DMS114 treated with DMSO at 0.1 percent for 48 hours (cell line): Measurements from ENCODE around the gene SLC24A3.

Experiments
- DNase-seq: peaks from one replicate; lab custom pipeline; 2025; ENCODE audit not compliant: unreplicated experiment; lab: John Stamatoyannopoulos, UW

Gene SLC24A3

DNA sequence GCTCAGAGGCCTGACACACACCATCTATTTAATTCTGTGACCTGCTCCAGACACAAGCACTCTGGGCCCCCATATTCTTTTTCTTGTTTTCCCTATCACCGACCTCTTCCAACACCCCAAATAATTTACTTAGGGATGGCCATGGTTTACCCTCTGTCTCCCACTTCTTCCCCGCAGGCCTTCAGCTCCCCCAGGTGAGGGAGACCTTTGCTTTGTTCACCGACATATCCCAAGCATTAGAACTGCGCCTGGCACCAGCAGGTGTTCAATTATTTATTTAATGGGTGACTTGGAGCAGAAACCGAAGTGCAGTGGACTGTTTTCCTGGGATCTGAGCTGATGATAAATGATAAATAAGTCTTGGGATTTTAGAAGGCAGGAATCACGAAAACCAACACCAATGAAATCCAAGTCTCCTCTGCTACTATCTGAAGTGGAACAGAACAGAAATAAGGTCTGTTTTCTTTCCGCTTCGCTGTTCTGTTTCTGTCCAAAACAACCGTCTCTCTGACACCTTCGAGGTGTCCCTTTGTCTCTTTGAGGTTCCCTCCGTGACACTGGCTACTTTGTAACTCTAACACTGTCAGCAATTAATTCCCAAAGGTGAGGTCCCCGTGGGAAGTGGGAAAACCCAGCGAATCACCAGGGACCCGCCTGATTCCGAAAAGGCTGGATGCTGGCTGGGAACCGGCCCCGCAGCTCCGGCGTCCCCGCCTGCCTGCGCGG lies 544.5 kb downstream of the SLC24A3 start:
- no peak for DNase-seq

DNA sequence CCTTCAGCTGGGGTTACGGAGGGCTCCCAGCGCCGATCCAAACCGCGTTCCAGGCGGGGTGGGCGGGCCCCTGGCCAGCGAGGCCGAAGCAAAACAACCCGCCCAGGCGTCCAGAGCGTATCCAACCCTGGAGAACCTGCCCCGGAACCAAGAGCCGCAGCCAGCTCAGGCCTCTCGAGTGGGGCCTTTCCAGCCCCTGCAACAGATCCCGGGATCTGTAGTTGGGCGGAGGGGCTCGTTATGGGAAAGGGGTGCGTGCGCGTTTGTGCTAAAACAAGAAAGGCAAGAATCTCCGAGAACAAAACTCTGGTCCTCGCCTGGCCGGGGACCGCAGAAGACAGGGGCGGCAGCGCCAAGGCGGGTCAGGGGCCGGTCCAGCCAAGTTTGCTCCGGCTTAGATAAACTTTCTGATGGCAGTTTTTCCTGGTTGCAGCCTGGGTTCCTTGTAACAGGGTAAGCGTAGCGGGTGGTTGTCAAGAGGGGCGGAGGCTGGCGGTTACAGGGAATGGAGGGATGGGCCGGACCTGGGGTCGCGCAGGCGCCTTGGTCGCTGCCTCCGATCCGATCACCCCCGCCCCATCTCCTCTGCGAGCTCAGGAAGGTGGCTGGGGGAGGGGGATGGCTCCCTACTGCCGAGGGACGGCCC lies 545.2 kb downstream of the SLC24A3 start:
- peak; percentile 34 for DNase-seq

DNA sequence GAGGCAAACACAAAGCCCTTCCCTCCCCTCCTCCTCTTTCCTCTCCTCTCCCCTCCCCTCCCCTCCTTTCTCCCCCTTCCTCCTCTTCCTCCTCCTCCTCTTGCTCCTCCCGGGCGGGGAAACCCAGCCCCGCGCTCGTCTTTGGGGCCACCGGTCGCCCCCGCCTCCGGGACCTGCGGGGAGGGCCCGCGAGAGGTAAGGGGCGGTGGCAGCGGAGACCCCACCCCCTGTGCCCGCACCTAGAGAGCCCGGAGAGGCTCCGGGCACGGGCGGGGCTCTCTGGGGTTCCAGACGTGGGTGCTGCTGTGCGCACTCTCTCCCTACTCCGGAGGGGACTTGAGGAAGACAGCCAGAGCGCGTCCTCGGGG lies 545.7 kb downstream of the SLC24A3 start, which contains the start of gene RIN2:
TSS of gene RIN2 (plus strand) at position 126 of the 368 bp plus-strand sequence. CDS start 131,344 bp downstream, outside the sequence.
- no peak for DNase-seq

DNA sequence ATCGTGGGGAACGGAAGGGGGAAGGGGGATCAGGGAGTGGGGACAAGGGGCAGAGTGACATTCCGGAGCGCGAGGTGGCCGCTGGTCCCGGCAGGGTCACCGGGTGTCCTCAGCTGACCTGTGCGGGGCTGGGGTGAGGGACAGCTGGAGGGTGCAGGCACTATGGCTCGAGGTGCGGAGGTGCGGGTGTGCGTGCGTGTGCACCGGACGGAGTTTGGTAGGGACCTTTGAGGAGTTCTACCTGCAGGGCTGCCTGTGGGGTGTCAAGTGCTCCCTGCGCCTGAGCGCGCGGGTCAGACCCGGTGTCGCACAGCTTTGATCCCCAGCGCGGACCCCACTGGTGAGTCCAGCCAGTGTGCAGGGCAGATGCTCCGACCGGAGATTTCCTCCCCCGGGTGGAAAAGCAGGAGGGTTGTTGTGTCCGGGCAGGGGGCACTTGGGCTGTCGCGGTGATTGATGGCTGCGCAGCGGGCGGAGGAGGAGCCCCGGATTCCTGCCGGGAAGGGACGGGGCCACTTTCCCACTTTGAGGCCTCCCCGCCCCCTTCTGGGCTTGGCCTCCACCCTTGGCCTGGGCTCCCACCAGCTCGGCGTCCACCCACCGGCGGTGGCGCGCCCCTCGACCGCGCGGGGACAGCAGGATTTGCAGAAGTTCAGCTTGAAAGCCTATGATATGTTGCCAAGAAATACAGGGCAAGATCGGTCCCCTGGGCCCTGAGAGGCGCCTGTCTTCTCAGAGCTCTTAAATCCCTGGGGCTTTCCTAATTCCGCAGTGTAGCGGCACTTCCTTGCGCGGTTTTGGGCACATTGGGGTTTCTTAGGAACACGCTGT lies 546.3 kb downstream of the SLC24A3 start:
- DNase-seq, result no peak

DNA sequence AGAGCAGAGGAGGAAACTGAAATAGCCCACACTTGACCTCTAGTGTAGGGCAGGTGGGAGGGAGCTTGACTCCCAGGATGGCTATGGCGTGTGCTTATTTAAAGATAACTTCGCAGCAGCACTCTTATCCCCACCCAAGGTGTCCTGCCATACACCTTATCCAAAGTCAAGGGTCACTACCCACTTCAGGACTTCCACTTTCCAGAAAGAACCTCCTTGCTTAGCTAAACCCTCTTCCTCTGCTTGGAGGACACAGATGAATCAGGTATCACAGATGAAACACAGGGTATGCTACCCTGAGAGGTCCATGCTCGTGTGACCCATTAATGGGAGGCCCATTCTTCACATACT lies 547.9 kb downstream of the SLC24A3 start:
- DNase-seq, result no peak

DNA sequence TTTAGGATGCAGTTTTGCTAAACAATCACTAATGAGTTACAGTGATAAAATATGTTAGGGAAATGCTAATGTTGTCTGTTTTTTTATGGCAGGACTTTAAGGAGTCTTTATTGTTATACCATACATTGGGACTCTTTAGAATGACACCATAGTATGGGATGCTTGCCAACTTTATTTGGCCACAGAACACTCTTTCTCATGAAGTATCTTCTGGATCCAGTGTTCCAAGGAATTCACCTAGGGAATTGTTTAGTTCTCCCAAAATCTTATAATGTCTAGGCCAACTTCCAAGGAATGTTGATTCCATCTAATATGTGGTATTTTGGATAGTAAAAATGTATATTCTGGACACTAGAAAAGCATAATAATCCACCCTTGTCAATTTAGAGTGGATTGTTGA lies 548.9 kb downstream of the SLC24A3 start:
- DNase-seq, result no peak

DNA sequence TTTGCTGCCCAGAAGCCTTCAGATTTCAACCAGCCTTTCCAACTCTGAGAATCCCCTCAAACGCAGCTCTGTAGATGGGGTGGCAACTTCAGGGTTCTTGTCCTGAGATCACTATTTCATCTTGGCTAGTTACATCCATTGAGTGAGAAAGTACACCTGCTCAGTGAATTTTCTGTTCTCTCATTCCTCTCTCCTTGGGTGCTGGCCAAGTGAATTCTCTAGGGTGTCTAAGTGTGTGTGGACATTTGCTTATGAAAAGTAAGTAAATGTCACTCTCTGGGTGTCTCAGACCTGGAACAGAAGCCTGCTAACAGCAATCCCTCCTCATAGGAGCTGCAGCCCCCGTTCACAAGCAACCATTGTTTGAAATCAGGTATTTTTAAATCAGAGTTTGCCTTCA lies 549.4 kb downstream of the SLC24A3 start:
- no peak for DNase-seq

DNA sequence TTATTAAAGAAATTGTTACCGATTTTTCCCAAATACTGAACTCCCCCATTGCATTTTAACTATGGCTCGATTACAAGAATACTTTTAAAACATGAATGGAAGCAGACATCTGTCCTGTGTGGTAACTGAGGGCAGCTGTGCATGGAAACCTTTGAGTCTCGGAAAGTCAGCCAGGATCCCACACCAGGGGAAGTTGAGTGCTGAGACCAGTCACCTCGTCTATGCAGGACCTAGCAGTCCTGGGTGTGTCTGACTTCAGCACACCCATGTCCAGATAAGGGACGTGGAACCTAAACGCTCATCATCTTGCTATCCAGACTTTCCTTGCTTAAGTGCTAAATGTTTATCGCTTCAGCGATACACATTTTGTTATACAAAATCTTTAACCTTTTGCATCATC lies 551.8 kb downstream of the SLC24A3 start:
- no peak for DNase-seq

DNA sequence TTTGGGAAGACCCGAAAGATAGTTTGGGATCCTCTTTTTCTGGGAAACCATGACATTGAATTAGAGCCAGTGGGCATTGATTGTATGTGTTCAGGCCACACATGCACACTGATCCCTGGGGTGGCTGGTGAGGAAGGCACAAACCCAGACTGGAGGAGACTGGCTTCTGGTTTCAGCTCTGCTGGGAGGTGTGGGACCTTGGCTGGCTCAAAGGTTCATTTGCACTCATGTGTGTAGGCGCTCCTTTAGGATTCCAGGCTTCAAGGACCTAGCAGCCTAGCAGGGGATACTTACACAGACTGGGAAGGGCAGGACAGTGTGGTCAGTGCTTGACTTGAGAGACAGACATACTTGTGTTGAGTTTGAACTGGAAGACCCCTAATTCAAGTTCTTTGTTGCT lies 552.8 kb downstream of the SLC24A3 start:
- DNase-seq, result no peak

DNA sequence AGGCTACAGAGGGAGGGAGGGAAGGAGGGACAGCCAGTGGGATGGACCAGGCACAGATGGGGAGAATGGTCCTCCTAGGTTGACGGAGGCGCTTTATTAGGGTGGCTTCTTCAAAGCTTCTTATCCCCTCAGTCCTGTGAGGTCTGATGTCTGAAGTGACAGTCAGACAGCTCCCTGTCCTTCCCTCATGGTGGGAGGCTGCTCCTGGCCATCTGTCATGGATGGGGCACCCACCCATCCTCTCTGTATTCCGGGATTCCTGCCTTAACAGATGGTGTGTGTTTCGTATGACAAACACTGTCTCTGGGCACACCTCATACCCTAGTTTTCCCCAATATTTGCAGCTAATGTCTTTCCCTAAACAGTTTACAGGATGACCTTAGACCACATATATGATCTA lies 553.5 kb downstream of the SLC24A3 start:
- DNase-seq, result no peak

DNA sequence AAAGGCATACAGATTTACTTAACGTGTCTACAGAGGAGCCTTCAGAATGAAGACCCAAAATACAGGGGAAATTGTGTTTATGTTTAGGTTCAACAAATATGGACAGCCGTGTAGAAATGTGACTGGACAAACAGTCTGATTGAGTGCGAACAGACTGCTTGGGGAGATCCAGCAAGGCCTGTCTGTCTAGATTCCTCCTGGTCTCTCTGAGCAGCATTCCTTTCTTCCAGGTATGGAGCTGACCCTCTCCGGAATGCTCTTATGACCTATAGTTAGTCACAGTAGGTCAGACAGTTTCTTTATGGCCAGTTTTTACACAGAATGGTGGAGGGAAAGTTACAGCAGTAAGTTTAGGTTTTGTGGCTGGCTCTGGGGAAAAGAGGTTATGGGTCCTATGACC lies 554.6 kb downstream of the SLC24A3 start:
- DNase-seq, result no peak

DNA sequence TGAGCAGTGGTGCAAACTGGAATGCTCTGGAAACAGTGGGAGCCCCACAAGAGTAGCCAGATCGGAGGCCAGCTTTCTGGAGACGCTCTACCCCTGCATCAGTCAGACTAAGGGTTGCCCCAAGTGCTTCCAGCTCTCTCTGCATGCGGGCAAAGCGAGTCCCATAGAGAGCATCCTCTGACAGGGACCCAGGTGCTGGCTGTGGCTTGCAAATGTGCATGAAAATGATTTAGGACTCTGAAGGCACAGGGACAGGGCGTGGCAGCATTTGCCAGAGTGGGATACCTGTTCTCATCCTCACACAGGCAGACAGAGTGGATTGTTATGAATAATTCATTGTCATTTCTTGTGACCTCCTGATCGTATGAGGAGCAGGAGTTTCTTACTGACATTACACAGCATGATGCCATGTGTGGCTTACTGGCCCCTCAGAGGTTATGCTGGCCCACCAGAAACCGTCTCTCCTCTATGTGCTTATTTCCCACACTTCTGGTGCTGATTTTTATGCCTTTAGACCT lies 555.9 kb downstream of the SLC24A3 start:
- DNase-seq, result no peak

DNA sequence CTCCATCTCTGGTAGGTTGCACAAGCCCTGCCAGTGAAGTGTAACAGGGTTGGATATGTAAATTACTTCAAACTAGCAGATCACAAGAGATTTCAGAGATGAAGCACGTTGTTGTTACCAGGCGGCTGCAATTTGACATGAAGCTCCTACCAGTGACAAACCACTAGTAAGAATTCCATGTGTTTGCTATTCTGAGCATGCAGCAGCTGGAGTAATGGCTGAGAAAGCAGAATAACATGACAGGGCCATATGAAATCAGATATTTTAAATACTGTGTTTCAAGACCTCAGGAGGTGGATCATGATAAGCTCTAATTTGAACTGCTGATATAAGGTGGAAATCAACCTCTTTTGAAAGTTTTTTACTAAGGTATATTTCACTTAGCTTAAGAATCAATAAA lies 557.1 kb downstream of the SLC24A3 start:
- no peak for DNase-seq

DNA sequence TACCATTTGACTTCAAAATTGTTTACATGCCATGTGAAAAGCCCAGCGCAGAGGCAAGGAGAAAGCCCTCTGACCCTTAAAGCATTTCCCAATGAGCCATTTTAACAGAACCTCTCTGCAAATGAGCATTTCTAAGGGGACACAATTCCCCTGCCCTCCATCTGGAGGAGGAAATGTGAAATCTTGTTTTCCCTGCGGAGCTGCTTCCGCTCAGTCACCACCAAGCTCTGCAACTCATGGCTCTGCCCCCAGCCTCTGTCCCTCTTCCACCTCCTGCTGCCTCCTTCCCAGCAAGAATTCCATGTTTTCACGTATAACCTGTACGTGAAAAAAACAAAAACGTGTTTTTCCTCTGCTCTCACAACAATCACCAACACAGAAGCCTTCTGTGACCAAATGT lies 557.9 kb downstream of the SLC24A3 start:
- no peak for DNase-seq

DNA sequence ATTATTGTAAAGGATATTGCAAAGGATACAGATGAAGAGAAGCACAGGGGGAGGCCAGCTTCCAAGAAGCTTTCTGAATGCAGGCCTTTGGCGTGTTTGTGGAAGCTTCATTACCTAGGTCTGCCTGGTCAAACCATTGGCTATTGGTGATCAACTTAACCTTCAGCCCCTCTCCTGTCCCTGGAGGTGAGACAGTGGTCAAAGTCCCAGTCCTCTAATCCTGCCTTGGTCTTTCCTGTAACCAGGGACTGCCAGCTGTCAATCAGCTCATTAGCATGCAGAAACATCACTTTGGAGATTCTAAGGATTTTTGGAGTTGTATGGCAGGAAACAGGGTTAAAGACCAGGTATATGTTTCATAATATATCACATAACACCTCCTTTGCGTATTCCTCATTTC lies 558.6 kb downstream of the SLC24A3 start:
- no peak for DNase-seq
